ENCODE results near the gene PRUNE2.
"Not testable (repeated sequence)": the region's sequence is repeated elsewhere in the genome, so short reads cannot be mapped to it uniquely, and the experiment has no call there.

PRUNE2 gene

GRCh38 chr9:76690246-76690972, 215.5 kb downstream of the PRUNE2 start:
- DNase-seq: no peak

DNA sequence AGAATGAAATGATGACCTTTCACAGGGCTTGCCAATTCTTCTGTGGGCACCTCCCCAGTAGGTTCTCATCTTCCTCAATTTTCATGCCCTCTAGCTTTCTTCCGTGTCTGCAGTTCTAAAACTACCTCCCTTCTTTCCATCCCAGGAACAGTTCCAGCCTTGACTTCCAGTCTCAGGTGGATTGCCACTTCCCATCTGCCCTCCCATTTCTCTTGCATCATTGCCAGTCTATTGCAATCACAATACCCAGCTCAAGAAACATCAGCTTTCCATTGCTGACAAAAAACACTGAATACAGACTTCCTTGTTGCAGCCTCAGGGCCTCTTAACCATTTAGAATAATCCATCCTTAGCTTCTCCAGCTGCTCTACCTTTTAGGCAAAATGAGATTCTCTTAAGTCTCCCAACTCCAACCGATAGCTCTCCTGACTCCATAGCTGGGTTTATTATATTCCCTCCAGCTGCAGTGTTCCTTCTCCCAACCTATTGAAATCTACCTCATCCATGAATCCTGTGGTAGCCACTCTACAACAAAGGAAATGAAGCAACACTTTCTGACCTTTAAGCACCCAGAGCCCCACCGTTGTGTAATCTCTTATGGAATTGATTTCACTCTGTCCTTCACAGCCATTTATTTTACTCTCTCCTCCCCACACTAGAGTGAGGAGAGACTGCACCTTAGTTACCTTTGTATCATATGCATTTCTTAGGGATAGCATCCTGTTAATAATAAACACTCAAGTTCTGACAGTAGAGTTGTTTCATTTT, 217.3 kb downstream of the PRUNE2 start:
- DNase-seq: no peak

DNA sequence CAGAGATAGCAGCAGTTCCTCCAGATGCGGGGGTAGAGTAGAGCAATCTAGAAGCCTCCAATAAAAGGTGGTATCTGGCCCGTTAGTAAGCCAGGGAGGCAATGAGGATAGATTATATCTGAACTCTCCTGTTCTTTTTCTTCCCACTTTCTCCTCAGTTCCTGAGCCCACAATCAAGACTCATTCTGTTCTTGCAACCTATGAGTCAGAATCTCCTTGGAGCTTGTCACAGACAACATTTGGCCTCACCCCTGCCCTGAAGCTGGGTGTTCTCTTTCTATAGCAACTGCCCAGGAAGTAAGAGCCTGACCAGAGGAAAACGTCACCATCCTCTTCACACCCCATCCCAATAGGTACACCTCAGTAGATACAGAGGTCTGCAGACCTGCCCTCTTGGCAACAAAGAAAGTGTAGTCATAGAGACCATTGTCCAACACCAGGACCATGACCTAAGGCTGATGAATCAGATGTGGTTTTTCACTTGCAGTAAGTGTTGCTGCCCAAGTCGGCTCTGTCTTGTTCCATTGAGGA, 218.0 kb downstream of the PRUNE2 start:
- no peak for DNase-seq

DNA sequence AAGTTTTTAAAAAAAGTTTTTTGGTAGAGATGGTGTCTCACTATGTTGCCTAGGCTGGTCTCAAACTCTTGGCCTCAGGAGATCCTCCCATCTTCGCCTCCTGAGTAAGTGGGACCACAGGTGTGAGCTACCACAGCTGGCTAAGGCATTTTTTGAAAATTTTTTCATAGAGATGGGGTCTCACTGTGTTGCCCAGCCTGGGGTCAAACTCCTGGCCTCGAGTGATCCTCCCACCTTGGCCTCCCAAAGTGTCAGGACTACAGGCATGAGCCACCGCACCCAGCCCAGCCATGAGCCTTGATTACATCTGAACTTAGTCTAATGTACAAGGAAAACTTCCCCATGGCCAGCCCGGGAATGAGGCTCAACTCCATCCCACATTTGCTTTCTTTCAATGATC, 219.2 kb downstream of the PRUNE2 start:
- no peak for DNase-seq

DNA sequence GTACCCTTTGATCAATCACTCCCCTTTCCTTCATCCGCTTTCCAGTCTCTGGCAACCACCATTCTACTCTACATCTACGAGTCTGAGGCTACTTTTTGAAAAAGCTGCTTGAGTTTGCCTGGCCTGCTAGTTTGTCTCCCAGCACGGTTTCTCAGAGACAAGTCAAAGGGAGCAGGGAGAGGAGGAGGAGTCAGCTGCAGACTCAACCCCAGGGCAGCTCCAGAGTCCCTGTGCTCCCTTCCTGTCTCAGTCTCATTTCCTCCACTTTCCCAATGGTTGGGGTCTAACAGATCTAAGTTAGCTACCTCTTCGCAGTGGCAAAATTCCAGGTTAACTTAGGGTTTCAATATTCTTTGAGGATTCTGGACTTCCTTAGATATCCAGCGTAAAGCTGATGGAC, 221.7 kb downstream of the PRUNE2 start:
- no peak for DNase-seq

DNA sequence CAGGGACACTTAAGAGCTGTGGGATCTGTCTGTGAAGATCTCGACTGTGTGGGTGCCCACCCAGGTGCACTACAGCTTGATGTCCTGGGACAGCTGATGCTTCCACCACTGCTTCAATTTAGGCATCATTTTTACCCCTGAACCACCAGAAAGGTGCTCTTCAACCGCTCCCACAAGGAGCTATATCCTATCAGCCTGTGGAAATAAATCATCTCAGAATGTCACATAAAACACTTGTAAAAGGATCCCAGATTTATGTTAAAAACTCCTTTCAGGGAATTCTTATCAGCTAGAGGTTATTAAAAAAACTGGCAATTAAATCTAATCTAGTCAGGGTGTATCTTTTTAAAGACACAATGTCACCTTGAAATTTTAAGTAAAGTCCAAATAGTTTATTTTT, 224.4 kb downstream of the PRUNE2 start:
- no peak for DNase-seq

DNA sequence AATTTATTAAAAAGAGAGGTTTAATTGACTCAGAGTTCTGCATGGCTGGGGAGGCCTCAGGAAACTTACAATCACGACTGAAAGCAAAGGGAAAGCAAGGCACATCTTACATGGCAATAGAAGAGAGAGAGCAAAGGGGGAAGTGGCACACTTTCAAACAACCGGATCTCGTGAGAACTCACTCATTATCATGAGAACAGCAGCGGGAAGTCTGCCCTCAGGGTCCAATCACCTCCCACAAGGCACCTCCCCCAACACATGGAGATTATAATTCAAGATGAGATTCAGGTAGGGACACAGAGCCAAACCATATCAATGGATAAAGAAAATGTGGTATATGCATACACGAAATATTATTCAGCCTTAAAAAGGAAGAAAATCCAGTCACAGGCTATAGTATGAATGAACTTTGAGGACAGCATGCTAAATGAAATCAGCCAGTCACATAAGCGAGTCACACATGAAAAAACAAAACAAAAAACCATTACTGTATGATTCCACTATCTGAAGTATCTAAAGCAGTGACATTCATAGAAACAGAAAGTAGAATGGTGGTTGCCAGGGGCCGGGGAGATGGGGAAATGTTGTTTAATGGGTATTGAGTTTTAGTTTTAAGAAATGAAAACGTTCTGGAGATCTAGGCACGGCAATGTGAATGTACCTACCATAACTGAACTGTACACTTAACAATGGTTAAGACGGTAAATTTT, 225.0 kb downstream of the PRUNE2 start:
- DNase-seq: no peak

DNA sequence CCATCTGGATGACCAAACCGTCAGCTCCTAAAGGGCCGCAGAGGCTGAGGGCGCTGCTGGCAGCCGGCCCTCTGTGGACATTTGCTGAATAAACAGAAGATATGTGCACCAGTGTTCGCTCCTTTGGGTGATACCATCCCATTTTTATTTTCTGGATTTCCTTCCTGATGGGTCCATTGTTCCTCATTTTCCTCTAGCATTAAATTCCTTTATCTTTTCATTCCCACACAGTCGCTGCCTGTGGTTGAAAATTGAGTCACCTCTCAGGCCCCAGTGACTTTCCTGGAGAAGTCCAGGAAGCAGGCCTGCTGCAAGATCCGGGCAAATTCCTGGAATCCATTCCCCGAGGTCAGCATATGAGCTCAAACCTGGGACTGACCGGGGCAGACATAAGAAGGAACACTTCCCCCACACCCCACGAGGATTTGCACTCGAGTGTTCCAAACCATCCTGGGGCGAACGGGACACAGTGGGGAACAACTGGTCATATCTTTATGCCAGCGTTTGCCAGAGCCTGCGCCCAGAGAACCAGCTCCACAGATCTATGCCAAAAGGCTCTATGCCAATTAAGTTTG, 228.3 kb downstream of the PRUNE2 start:
- DNase-seq: no peak

GRCh38 chr9:76676857-76677256, 229.1 kb downstream of the PRUNE2 start:
- no peak for DNase-seq

DNA sequence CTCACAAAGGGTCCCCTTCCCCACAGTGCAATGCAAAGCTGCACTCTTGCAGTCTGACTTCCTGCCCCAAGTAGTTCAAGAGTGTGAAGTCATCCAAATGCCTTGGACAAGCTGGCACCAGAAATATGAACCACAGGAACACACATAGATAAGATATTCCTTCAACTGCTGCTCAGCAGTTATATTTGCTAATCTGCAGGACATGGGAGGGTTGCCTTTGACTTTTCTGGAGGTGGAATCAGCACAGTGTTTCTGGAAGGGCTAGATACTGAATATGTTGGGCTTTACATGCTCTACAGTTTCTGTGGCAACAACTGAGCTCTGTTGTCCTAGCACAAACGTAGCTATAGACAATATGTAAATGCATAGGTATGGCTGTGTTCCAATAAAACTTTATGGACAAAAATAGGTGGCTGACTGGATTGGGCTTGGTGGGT, 238.4 kb downstream of the PRUNE2 start:
- no peak for DNase-seq

GRCh38 chr9:76665966-76666365, 239.9 kb downstream of the PRUNE2 start:
- not testable (repeated sequence) for DNase-seq

- no peak for DNase-seq
These were observed 240.5 kb downstream of the PRUNE2 start for GRCh38 chr9:76665458-76665857.

DNA sequence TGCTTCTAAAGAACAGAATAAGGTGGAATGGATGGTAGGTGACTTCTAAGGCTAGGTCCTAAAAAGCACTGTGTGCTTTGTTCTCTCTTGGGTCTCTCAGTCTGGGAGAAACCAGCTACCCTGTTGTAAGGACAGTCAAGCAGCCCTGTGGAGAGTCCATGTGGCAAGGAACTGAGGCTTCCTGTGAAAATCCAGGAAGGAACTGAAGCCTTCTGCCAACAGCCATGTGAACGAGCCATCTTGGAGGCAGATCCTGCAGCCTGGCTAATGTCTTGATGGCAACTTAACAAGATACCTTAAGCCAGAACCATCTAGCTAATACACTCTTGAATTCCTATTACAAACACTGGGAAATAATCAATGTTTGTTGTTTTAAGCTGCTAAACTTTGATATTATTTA, 241.8 kb downstream of the PRUNE2 start:
- DNase-seq: no peak

DNA sequence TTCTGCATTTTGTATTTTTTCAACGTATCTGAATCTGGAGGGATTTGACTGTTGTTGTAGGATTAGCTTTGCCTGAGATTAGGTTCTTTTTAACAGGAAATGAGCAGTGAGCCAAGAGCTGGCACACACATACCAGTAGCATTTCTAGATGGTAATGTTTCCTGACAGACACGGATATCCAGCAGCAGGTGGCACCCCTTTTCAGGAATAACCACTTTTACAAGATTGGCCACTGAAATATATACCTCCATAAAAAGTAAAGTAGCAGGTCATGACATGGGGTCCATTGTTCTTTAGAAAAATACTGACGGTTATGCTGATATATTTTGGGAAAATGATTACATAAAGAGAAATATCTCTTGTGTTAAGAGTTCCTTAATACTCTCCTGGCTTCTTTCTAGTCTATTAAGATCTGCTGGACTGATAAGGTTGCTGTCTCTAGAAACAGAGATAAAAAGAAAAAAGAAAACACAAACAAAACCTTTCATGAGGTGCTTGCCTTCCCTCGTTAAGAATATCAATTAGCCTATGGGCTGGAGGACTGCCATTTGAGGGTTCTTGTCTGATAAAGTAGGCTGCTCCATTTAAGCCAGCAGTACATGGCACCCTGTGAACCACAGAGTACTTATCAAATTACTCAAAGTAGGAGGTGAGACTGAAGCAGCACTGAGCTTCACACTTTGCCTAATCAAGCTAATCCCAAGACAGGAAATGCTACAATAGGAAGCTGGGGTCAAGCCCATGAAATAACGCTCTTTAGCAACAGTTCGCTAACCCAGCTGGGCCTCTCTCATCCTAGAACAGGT, 243.2 kb downstream of the PRUNE2 start:
- DNase-seq: no peak

GRCh38 chr9:76658510-76659231, 247.2 kb downstream of the PRUNE2 start:
- DNase-seq: no peak

DNA sequence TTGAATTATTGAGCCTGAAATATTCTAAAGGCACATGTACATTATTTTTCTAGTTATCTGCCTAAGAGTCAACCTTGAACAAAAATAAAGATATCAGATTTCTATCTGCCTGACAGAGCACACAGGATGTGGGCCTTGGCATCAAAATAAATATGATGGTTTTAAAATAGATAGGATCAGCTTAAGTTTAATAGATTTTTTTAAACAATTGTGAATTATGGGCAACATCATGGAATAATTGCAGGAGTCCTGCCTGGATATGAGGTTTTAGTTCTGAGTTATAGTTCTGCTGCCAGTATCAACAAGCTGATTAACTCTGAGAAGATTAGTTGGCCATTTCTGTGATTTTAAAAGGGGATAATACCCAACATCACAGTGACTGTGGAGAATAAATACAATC, 248.6 kb downstream of the PRUNE2 start:
- DNase-seq: no peak

DNA sequence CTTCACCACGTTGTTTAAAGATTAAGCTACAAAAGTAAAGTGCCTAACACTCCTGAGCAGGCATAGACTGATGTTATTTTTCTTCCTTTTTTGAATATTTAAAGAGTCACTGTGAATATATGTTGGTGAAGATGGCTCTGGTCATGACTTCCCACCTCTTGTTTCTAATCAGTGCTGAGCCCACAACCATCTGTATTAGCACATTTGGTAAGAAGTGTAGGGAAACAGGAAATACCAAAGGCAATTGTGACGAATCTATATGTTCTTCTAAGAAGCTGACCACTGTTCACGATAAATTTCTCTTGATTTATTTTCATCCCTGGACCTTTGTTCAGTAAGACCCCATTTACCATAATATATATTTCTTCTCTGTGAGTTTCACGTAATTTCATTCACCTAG, 249.9 kb downstream of the PRUNE2 start:
- no peak for DNase-seq

DNA sequence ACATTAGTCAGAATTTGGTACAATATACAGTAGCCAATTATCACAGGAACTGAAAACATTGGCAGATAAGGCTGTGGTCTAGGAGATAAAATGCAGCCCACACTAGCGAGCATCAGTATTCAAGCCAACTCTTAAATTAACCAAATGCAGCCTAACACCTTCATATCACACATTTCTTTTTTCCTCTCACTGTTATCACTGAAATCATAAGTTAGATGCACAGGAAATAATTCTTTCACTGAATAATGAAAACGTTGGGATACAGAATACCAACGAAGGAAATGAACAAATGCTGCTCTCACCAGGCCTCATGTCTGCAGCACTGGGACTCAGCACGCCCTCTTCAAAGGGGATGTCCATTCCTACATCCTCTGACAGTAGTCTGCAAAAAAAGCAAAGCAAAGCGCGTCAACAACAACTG, 250.8 kb downstream of the PRUNE2 start:
- DNase-seq: no peak

GRCh38 chr9:76654575-76654974, 251.3 kb downstream of the PRUNE2 start:
- no peak for DNase-seq

DNA sequence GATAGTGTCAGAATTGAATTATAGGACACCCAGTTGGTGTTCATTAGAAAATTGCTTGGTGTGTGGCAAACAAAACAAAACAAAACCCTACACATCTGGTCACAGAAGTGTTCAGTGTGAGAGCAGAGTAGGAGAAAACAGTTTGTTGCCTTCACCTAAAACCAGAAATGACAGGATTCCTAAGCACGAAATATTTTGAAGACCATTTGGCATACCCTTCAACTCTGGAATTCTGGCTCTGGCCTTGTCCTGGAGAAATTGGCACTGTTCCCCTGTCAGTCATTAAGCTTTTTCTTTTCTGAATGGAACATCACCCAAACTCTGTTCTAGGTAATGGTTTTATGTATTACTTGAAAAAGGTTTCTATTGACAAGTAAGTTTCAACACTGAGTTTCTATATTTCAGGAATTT, 251.9 kb downstream of the PRUNE2 start:
- DNase-seq: no peak

- DNase-seq: no peak
These were observed 253.0 kb downstream of the PRUNE2 start for GRCh38 chr9:76652894-76653293.
